Activated CD8-positive, alpha-beta memory T cell treated with anti-CD3 and anti-CD28 coated beads, Interleukin-2, amount 10 ng/mL, durations not matched to agents 7 days and 5 days (primary cell): ENCODE data around the gene MKNK1. TPM values are rescaled to one million over a fixed set of nuclear protein-coding genes. Genes with fewer than 3 reads are reported as not detected.
"Not testable (repeated sequence)": the region's sequence is repeated elsewhere in the genome, so short reads cannot be mapped to it uniquely, and the experiment has no call there.

Source experiments
- ATAC-seq: fragments of 150-1000 bp; cut with Tn5 transposase; one replicate; pipeline ENCODE4 v1.10.0; 2021; ENCODE audit warnings: moderate library complexity
- CTCF ChIA-PET: fragments of 350-600 bp; sonication (Branson Sonifier 250); formaldehyde crosslinking; loops from one replicate; lab custom pipeline; 2021; ENCODE audit warnings: antibody characterized with exemption; lab: Charles Lee
- DNase-seq: peaks from one replicate; pipeline ENCODE4 v3.0.0-alpha.2; 2020
- H3K27ac Mint-ChIP-seq: one replicate; pipeline ENCODE4 v1.8.0; 2021; ENCODE audit warnings: mild to moderate bottlenecking, mixed read lengths
- H3K27me3 Mint-ChIP-seq: one replicate; pipeline ENCODE4 v1.8.0; 2021; ENCODE audit warnings: mixed read lengths
- H3K36me3 Mint-ChIP-seq: one replicate; pipeline ENCODE4 v1.8.0; 2021; ENCODE audit warnings: mild to moderate bottlenecking, mixed read lengths
- H3K4me1 Mint-ChIP-seq: one replicate; pipeline ENCODE4 v1.8.0; 2021; ENCODE audit warnings: mixed read lengths
- H3K4me3 Mint-ChIP-seq: one replicate; pipeline ENCODE4 v1.8.0; 2021; ENCODE audit warnings: mild to moderate bottlenecking, moderate library complexity, mixed read lengths
- H3K9me3 Mint-ChIP-seq: one replicate; pipeline ENCODE4 v1.8.0; 2022; ENCODE audit warnings: low read depth, mixed read lengths
- total RNA-seq, 2 experiments: library from RNA; stranded (reverse); gene quantifications; one replicate each; pipeline ENCODE4 v1.2.3, GENCODE V29; 2021

The MKNK1 gene
- total RNA-seq, result 10 to 100 TPM; 70.6 to 78.6 TPM

- peak; percentile 98 for DNase-seq
- peaks cover 34% of the 10 kb centered on the region for H3K36me3 Mint-ChIP-seq
- peaks cover 73% of the 10 kb centered on the region for H3K4me1 Mint-ChIP-seq
- CTCF ChIA-PET, result interaction anchor here (0.7 to 4.8 kb wide), 20 partner anchors 9 to 159 kb away, joined by 3 to 51 read pairs (median 5); partner anchors contain the start of gene MOB3C
- peak; percentile 98 for ATAC-seq
- no peaks in the 10 kb centered on the region for H3K27me3 Mint-ChIP-seq
- no peaks in the 10 kb centered on the region for H3K9me3 Mint-ChIP-seq
- H3K27ac Mint-ChIP-seq, result peak within 1 kb of the TSS; percentile 82
- H3K4me3 Mint-ChIP-seq, result peak within 1 kb of the TSS; percentile 93
Observed at GRCh38 chr1:46603858-46604549, at the start of gene MKNK1. Gene MKNK1, minus strand, starts transcription at chr1:46604268. Its CDS starts 20,941 bp downstream, at chr1:46583327.

DNA sequence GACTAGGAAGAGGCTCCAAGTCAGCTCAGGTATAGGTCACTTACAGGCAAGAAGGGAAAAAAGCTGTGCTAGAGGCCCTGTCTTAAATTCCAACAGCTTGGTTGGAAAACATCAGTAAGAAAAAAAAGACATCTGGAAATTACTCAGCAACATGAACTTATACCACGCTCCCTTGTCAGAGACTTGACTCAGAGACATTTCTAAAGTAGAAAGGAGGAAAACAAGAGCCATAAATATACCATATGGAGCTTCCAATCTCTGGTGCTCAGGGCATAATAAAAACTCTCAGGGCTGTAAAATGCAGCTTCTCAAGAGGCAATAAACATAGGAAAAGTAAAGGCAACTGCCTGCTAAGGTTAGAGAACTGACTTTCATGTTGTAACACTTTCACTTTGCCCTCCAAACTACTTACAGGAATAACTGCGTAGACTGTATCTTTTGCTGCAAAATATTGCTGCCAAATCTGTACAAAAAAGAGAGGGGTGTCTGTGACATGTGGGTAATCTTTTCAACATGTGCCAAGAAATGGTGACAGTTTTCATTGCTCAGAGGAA is 49.4 kb upstream of the MKNK1 start:
- DNase-seq, result no peak
- Mint-ChIP-seq H3K27ac (peak overlapping the region; percentile 32), H3K9me3 (peaks cover 9% of the 10 kb centered on the region), H3K4me1 (peaks cover 15% of the 10 kb centered on the region), H3K36me3 (peaks cover 71% of the 10 kb centered on the region), H3K4me3 (no peak overlapping the region), H3K27me3 (no peaks in the 10 kb centered on the region)
- CTCF ChIA-PET, result interaction anchor here (1.1 to 1.5 kb wide), 2 partner anchors 49 to 72 kb away, joined by 4 to 5 read pairs; partner anchors contain the start of gene MKNK1
- ATAC-seq, result peak; percentile 33

GRCh38 chr1:46652321-46653100 is 48.4 kb upstream of the MKNK1 start:
- peaks cover 7% of the 10 kb centered on the region for H3K4me1 Mint-ChIP-seq
- peaks cover 9% of the 10 kb centered on the region for H3K9me3 Mint-ChIP-seq
- no peak overlapping the region for H3K27ac Mint-ChIP-seq
- CTCF ChIA-PET, result interaction anchor here (1.1 kb wide), 1 partner anchor 73 kb away, joined by 5 read pairs; no protein-coding TSS in a partner anchor
- no peaks in the 10 kb centered on the region for H3K27me3 Mint-ChIP-seq
- ATAC-seq (no peak), DNase-seq (no peak)
- H3K36me3 Mint-ChIP-seq, result peaks cover 72% of the 10 kb centered on the region
- H3K4me3 Mint-ChIP-seq, result no peak overlapping the region

DNA sequence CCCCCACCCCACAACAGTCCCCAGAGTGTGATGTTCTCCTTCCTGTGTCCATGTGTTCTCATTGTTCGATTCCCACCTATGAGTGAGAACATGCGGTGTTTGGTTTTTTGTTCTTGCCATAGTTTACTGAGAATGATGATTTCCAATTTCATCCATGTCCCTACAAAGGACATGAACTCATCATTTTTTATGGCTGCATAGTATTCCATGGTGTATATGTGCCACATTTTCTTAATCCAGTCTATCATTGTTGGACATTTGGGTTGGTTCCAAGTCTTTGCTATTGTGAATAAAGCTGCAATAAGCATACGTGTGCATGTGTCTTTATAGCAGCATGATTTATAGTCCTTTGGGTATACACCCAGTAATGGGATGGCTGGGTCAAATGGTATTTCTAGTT is 47.1 kb upstream of the MKNK1 start:
- H3K4me1 Mint-ChIP-seq, H3K4me3 Mint-ChIP-seq, ATAC-seq, H3K27me3 Mint-ChIP-seq, DNase-seq, H3K27ac Mint-ChIP-seq: not testable (repeated sequence)
- Mint-ChIP-seq H3K9me3 (peaks cover 11% of the 10 kb centered on the region), H3K36me3 (peaks cover 77% of the 10 kb centered on the region)
- CTCF ChIA-PET, result interaction anchor here (0.7 kb wide), 1 partner anchor 205 kb away, joined by 3 read pairs; no protein-coding TSS in a partner anchor

- Mint-ChIP-seq H3K36me3 (peaks cover 71% of the 10 kb centered on the region), H3K4me1 (peaks cover 7% of the 10 kb centered on the region), H3K9me3 (peaks cover 11% of the 10 kb centered on the region), H3K4me3 (no peak overlapping the region), H3K27me3 (no peaks in the 10 kb centered on the region), H3K27ac (no peak overlapping the region)
- ATAC-seq (no peak), DNase-seq (no peak)
- CTCF ChIA-PET, result interaction anchor here (0.7 to 1.6 kb wide), 2 partner anchors 75 to 204 kb away, joined by 3 to 5 read pairs; no protein-coding TSS in a partner anchor
Observed at GRCh38 chr1:46650491-46650890, 46.4 kb upstream of the MKNK1 start.

DNA sequence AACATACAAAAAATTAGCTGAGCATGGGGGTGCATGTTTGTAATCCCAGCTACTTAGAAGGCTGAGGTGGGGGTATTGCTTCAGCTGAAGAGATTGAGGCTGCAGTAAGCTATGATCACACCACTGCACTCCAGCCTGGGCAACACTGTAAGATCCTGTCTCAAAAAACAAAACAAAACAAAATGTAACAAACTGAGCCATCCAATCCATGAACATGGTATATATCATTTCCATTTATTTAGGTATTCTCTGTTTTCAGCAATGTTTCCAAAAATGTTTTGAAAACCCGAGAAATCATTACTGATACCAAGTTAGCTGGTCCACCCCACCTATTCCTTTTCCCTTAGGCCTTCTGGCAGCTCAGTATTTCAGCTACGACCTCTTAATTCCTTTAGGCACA is 45.7 kb upstream of the MKNK1 start:
- peaks cover 8% of the 10 kb centered on the region for H3K9me3 Mint-ChIP-seq
- DNase-seq (no peak), ATAC-seq (no peak)
- H3K27me3 Mint-ChIP-seq, result no peaks in the 10 kb centered on the region
- peaks cover 63% of the 10 kb centered on the region for H3K36me3 Mint-ChIP-seq
- CTCF ChIA-PET, result interaction anchor here (1.6 kb wide), 1 partner anchor 76 kb away, joined by 5 read pairs; no protein-coding TSS in a partner anchor
- H3K27ac Mint-ChIP-seq, result no peak overlapping the region
- H3K4me1 Mint-ChIP-seq, result peaks cover 7% of the 10 kb centered on the region
- H3K4me3 Mint-ChIP-seq, result no peak overlapping the region

- Mint-ChIP-seq H3K36me3 (peaks cover 49% of the 10 kb centered on the region), H3K27me3 (no peaks in the 10 kb centered on the region), H3K27ac (no peak overlapping the region), H3K9me3 (peaks cover 7% of the 10 kb centered on the region), H3K4me1 (peaks cover under 1% of the 10 kb centered on the region), H3K4me3 (no peak overlapping the region)
- DNase-seq (no peak), ATAC-seq (no peak)
- CTCF ChIA-PET, result interaction anchor here (1.2 to 1.9 kb wide), 3 partner anchors 10 to 66 kb away, joined by 3 to 4 read pairs (median 4); no protein-coding TSS in a partner anchor
Observed at GRCh38 chr1:46647611-46648010, 43.5 kb upstream of the MKNK1 start.

GRCh38 chr1:46646844-46647243 is 42.8 kb upstream of the MKNK1 start:
- ATAC-seq (no peak), DNase-seq (no peak)
- Mint-ChIP-seq H3K27ac (no peak overlapping the region), H3K4me3 (no peak overlapping the region), H3K4me1 (no peaks in the 10 kb centered on the region), H3K36me3 (peaks cover 44% of the 10 kb centered on the region), H3K27me3 (no peaks in the 10 kb centered on the region), H3K9me3 (peaks cover 7% of the 10 kb centered on the region)
- CTCF ChIA-PET, result interaction anchor here (1.9 kb wide), 1 partner anchor 11 kb away, joined by 4 read pairs; no protein-coding TSS in a partner anchor

DNA sequence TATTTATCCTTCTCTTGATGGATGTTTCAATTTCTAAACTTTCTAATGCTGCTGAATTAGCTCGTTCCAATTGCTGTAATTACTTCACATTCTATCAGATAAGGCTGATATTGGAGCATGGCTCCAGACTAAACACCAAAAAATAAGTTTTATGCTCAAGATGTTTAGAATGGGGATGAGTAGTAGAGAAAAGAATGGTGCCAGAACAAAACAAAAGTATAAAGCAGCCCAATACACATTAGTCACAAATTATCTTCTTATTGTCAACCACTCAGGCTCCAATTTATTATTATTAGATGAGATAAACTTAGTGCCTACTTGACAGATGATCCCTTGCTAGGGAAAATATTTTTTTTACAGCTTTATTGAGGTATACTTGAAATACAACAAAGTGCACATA is 42.3 kb upstream of the MKNK1 start:
- CTCF ChIA-PET, result interaction anchor here (1.9 kb wide), 1 partner anchor 11 kb away, joined by 4 read pairs; no protein-coding TSS in a partner anchor
- H3K4me1 Mint-ChIP-seq, result no peaks in the 10 kb centered on the region
- no peak overlapping the region for H3K27ac Mint-ChIP-seq
- peaks cover 7% of the 10 kb centered on the region for H3K9me3 Mint-ChIP-seq
- H3K36me3 Mint-ChIP-seq, result peaks cover 47% of the 10 kb centered on the region
- ATAC-seq (no peak), DNase-seq (no peak)
- no peak overlapping the region for H3K4me3 Mint-ChIP-seq
- H3K27me3 Mint-ChIP-seq, result no peaks in the 10 kb centered on the region

DNA sequence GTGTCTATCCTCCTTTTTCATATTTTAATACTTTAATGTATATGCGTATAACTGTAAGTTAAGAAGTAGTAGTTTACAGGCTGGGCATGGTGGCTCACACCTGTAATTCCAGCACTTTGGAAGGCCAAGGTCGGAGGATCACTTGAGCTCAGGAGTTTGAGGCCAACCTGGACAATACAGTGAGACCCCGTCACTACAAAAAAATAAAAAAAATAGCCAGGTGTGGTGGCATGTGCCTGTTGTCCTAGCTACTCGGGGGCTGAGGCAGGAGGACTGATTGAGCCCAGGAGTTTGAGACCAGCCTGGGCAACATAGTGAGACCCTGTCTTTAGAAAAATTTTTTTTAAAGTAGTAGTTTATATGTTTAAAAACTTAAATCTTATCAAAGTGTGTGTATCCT is 41.7 kb upstream of the MKNK1 start:
- ATAC-seq (no peak), DNase-seq (no peak)
- Mint-ChIP-seq H3K27me3 (no peaks in the 10 kb centered on the region), H3K4me3 (no peak overlapping the region), H3K36me3 (peaks cover 46% of the 10 kb centered on the region), H3K9me3 (peaks cover 7% of the 10 kb centered on the region), H3K27ac (no peak overlapping the region), H3K4me1 (no peaks in the 10 kb centered on the region)
- CTCF ChIA-PET, result no interaction called here

GRCh38 chr1:46643368-46643775 is 39.3 kb upstream of the MKNK1 start:
- no peak overlapping the region for H3K27ac Mint-ChIP-seq
- DNase-seq (no peak), ATAC-seq (no peak)
- H3K4me1 Mint-ChIP-seq, result no peaks in the 10 kb centered on the region
- H3K36me3 Mint-ChIP-seq, result peaks cover 28% of the 10 kb centered on the region
- H3K27me3 Mint-ChIP-seq, result no peaks in the 10 kb centered on the region
- peaks cover 2% of the 10 kb centered on the region for H3K9me3 Mint-ChIP-seq
- H3K4me3 Mint-ChIP-seq, result no peak overlapping the region
- CTCF ChIA-PET, result interaction anchor here (1.1 to 1.6 kb wide), 2 partner anchors 10 to 82 kb away, joined by 3 to 4 read pairs; no protein-coding TSS in a partner anchor

DNA sequence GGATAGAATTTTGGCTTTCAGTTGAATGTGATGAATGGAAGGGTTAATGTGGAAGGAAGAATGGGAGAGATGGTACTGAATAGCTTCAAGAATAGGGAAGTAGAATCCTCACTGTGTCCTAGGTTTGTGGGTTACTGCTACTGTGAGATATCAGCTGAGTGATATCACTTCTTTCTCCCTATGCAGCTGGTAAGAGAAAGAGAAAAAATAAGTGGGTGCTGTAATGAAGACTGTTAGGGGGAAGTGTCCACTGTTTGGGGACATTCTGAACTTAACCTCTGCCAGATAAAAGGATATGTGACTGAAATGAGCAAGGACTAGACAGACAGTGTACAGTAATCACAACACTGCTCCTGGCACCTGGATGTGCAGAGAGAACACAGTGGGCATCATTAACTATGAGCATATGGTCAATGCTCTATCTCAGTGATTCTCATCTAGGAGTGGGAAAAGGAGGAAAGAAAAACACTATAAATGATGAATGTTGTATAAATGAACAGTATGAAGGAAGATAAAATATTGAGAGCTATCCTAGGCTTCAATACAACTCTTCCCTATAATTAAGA is 38.1 kb upstream of the MKNK1 start:
- no peaks in the 10 kb centered on the region for H3K27me3 Mint-ChIP-seq
- H3K36me3 Mint-ChIP-seq, result peaks cover 19% of the 10 kb centered on the region
- ATAC-seq (no peak), DNase-seq (no peak)
- CTCF ChIA-PET, result interaction anchor here (1.1 kb wide), 1 partner anchor 94 kb away, joined by 3 read pairs; no protein-coding TSS in a partner anchor
- no peaks in the 10 kb centered on the region for H3K4me1 Mint-ChIP-seq
- H3K9me3 Mint-ChIP-seq, result peaks cover 2% of the 10 kb centered on the region
- no peak overlapping the region for H3K4me3 Mint-ChIP-seq
- H3K27ac Mint-ChIP-seq, result no peak overlapping the region

DNA sequence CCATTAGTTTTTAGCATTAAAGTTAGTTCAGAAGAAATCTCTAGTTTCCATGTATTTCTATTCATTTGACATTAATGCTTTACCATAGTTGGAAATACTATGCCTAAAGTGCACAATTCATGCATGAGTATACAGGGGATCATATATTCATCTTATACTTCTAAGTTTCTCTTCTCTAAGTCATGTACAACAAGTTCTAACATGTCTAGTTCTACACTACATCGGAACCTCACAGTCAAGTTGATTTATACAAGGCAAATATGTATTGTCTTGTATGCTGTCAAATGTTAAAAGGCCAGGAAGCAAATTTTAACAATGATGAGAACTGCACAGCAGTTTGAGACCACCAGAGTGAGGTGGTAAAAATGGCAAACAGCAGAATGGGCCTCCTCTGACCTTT is 35.5 kb upstream of the MKNK1 start:
- no peak overlapping the region for H3K4me3 Mint-ChIP-seq
- H3K4me1 Mint-ChIP-seq, result no peaks in the 10 kb centered on the region
- no peaks in the 10 kb centered on the region for H3K9me3 Mint-ChIP-seq
- DNase-seq, result no peak
- CTCF ChIA-PET, result no interaction called here
- H3K27ac Mint-ChIP-seq, result no peak overlapping the region
- no peak for ATAC-seq
- peaks cover 19% of the 10 kb centered on the region for H3K36me3 Mint-ChIP-seq
- H3K27me3 Mint-ChIP-seq, result no peaks in the 10 kb centered on the region
